HEK293 (cell line): ENCODE measurements around the gene B4GALT1.

Source experiments
- CTCF ChIP-seq: fragments of 450-650 bp; formaldehyde crosslinking; IDR thresholded peaks from 2 replicates; pipeline ENCODE4 v1.5.1; 2016; ENCODE audit warnings: missing biosample characterization, missing genetic modification characterization
- SCRT2 ChIP-seq: fragments of 450-650 bp; formaldehyde crosslinking; IDR thresholded peaks from 2 replicates; pipeline ENCODE4 v1.5.1; 2016; ENCODE audit warnings: missing biosample characterization, missing genetic modification characterization
- SETDB1 ChIP-seq: IDR thresholded peaks from one replicate; pipeline ENCODE4 v1.6.1; 2017; ENCODE audit warnings: mild to moderate bottlenecking, low read length, moderate library complexity, mixed read lengths; ENCODE audit not compliant: insufficient read length
- YY1 ChIP-seq: fragments of 450-650 bp; formaldehyde crosslinking; IDR thresholded peaks from 2 replicates; pipeline ENCODE4 v1.5.1; 2018; ENCODE audit warnings: missing biosample characterization, missing genetic modification characterization
- ZBTB26 ChIP-seq: fragments of 450-650 bp; formaldehyde crosslinking; optimal IDR thresholded peaks from 2 replicates; pipeline ENCODE3; 2016; ENCODE audit warnings: missing biosample characterization, mild to moderate bottlenecking, missing genetic modification characterization
- ZNF10 ChIP-seq: fragments of 450-650 bp; formaldehyde crosslinking; IDR thresholded peaks from 2 replicates; pipeline ENCODE4 v1.5.1; 2017; ENCODE audit warnings: missing biosample characterization, missing genetic modification characterization
- ZNF121 ChIP-seq: fragments of 450-650 bp; formaldehyde crosslinking; IDR thresholded peaks from 2 replicates; pipeline ENCODE4 v1.5.1; 2016; ENCODE audit warnings: missing biosample characterization, missing genetic modification characterization
- ZNF2 ChIP-seq: fragments of 450-650 bp; formaldehyde crosslinking; IDR thresholded peaks from 2 replicates; pipeline ENCODE4 v1.5.1; 2016; ENCODE audit warnings: missing biosample characterization, missing genetic modification characterization
- ZNF423 ChIP-seq: fragments of 450-650 bp; formaldehyde crosslinking; IDR thresholded peaks from 2 replicates; pipeline ENCODE4 v1.5.1; 2016; ENCODE audit warnings: missing biosample characterization, missing genetic modification characterization
- ZNF580 ChIP-seq: fragments of 450-650 bp; formaldehyde crosslinking; IDR thresholded peaks from 2 replicates; pipeline ENCODE4 v1.5.1; 2016; ENCODE audit warnings: missing biosample characterization, missing genetic modification characterization
- ZNF639 ChIP-seq: fragments of 450-650 bp; formaldehyde crosslinking; IDR thresholded peaks from 2 replicates; pipeline ENCODE4 v1.5.1; 2016; ENCODE audit warnings: missing biosample characterization, missing genetic modification characterization
- ZNF660 ChIP-seq: fragments of 450-650 bp; IDR thresholded peaks from 2 replicates; pipeline ENCODE4 v1.5.1; 2018; ENCODE audit warnings: missing biosample characterization, mild to moderate bottlenecking, missing genetic modification characterization

- no peak for TF ChIP-seq SETDB1
- no peak for TF ChIP-seq ZNF121 (tag by site-specific recombination)
- no peak for TF ChIP-seq ZNF639 (tag by site-specific recombination)
- TF ChIP-seq CTCF (tag by site-specific recombination): no peak
- TF ChIP-seq ZNF10 (tag by site-specific recombination): no peak
- no peak for TF ChIP-seq ZNF423 (tag by site-specific recombination)
- TF ChIP-seq YY1: no peak
- no peak for TF ChIP-seq ZNF660 (tag by site-specific recombination)
- no peak for TF ChIP-seq ZNF2
- TF ChIP-seq ZBTB26: no peak
- no peak for TF ChIP-seq ZNF580 (tag by site-specific recombination)
- no peak for TF ChIP-seq SCRT2 (tag by site-specific recombination)
Measured at GRCh38 chr9:33102551-33103210, 64.5 kb downstream of the B4GALT1 start.
